ENCODE measurements around the gene HEMK1. TPM values are rescaled to one million over a fixed set of nuclear protein-coding genes. Genes with fewer than 3 reads are reported as not detected.

Gene HEMK1
- total RNA-seq, 2 donors from 2014 or later: 6.7 to 9.6 TPM

DNA sequence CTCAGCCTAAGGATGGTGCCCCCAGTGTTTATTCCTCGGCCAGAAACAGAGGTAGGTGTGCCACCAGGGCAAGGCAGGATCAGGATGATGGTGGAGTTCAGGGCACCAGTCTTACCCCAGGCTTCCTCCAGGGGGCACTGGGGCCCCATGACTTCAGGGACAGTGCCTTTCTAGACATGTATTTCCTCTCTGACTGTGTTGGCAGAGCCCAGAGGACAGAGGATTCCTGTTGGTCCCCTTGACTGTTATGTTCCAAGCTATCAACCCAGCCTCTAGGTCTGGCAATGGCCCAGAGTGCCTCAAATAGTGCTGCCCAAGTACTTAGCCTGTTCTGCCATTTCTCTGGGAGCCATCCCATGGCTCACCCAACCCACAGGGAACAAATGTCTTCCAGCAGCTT is 2.8 kb downstream of the HEMK1 start:
- DNase-seq: peak; percentile 78 to 84 (median 81)
- ATAC-seq: peak; percentile 39
- H3K27me3 ChIP-seq: no peaks in the 10 kb centered on the region
- no peak overlapping the region for H3K4me3 ChIP-seq
- WGBS, 2 donors: 7 to 17% methylated on average over 1 of the region's 1 CpG
- H3K9me3 ChIP-seq: no peaks in the 10 kb centered on the region
- no peak overlapping the region for H3K27ac ChIP-seq
- H3K36me3 ChIP-seq (replicated peaks in 1 of 2; ENCODE audit: insufficient read depth in 1 of 2, low read depth in 2 of 2): no peaks in the 10 kb centered on the region
- no peak for TF ChIP-seq POLR2A (IDR thresholded peaks at IDR 0.05)
- peak; percentile 85 to 98 (median 94) for TF ChIP-seq CTCF (IDR thresholded peaks at IDR 0.05)
- peaks cover 33% of the 10 kb centered on the region for H3K4me1 ChIP-seq
- intact Hi-C loops (cut with DNase I): loop anchor here (2.0 kb wide), 1 partner anchor 43 kb away; no protein-coding TSS in a partner anchor

GRCh38 chr3:50572801-50573371 is 3.6 kb downstream of the HEMK1 start:
- Histone ChIP-seq H3K4me1 (peaks cover 27% of the 10 kb centered on the region), H3K27me3 (no peaks in the 10 kb centered on the region), H3K9me3 (no peaks in the 10 kb centered on the region), H3K36me3 (replicated peaks in 1 of 2; ENCODE audit: insufficient read depth in 1 of 2, low read depth in 2 of 2) (no peaks in the 10 kb centered on the region), H3K27ac (no peak overlapping the region), H3K4me3 (no peak overlapping the region)
- DNase-seq: no peak
- intact Hi-C loops (cut with DNase I): loop anchor here (2.0 kb wide), 1 partner anchor 42 kb away; no protein-coding TSS in a partner anchor
- no peak for TF ChIP-seq CTCF (IDR thresholded peaks at IDR 0.05)
- TF ChIP-seq POLR2A (IDR thresholded peaks at IDR 0.05): no peak
- no peak for ATAC-seq
- WGBS, 2 donors: 74 to 77% methylated on average over 4 of the region's 4 CpGs

- Histone ChIP-seq H3K36me3 (replicated peaks in 1 of 2; ENCODE audit: insufficient read depth in 1 of 2, low read depth in 2 of 2) (no peaks in the 10 kb centered on the region), H3K4me1 (peaks cover 22% of the 10 kb centered on the region), H3K4me3 (no peak overlapping the region), H3K27me3 (no peaks in the 10 kb centered on the region), H3K27ac (no peak overlapping the region), H3K9me3 (no peaks in the 10 kb centered on the region)
- DNase-seq: no peak
- 85% methylated on average over 3 to 8 of the region's 8 CpGs for WGBS, 2 donors
- ATAC-seq: no peak
- TF ChIP-seq POLR2A (IDR thresholded peaks at IDR 0.05): no peak
- TF ChIP-seq CTCF (IDR thresholded peaks at IDR 0.05): no peak
- intact Hi-C loops (cut with DNase I): loop anchor here (2.0 kb wide), 1 partner anchor 41 kb away; no protein-coding TSS in a partner anchor
These were observed 4.5 kb downstream of the HEMK1 start for GRCh38 chr3:50573566-50574443.

DNA sequence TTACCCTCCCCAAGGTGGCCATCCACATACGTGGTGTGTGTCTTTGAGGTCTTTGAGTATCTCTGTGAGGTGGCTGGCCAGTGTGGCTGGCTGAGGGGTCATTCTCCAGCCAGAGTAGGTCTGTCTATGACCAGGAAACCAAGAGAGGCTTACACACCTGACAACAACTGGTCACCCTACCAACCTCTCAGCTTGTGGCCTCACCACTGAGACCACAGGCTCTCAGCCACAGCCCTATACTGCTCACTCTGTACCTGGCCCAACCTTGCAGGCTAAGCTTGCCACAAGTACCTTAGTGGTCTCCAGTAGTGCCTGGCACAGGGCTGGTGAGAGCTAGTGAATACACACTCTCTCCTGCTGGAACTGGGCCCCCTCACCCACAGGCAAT is 5.1 kb downstream of the HEMK1 start:
- intact Hi-C loops (cut with DNase I): no loop called here

More for the DNA sequence above, 5.1 kb downstream of the HEMK1 start:
- DNase-seq: no peak
- peaks cover 22% of the 10 kb centered on the region for H3K4me1 ChIP-seq
- no peak overlapping the region for H3K4me3 ChIP-seq
- no peak for TF ChIP-seq POLR2A (IDR thresholded peaks at IDR 0.05)
- TF ChIP-seq CTCF (IDR thresholded peaks at IDR 0.05): no peak
- H3K27me3 ChIP-seq: no peaks in the 10 kb centered on the region
- no peak for ATAC-seq
- no peak overlapping the region for H3K27ac ChIP-seq
- H3K9me3 ChIP-seq: no peaks in the 10 kb centered on the region
- H3K36me3 ChIP-seq (replicated peaks in 1 of 2; ENCODE audit: insufficient read depth in 1 of 2, low read depth in 2 of 2): no peaks in the 10 kb centered on the region
- 82% methylated on average over 1 of the region's 1 CpG; no CpG with 5 or more reads in 1 of the 2 donors for WGBS, 2 donors

Data from body of pancreas (tissue), 4 donors.